Left lung (tissue), 10 donors: Measurements from ENCODE around the gene CILP2. TPM values are rescaled to one million over a fixed set of nuclear protein-coding genes. Genes with fewer than 3 reads are reported as not detected.

Experiments
- ATAC-seq: fragments of 200-7000 bp; cut with Tn5 transposase; one replicate; pipeline ENCODE4 v1.9.1; 2020; ENCODE audit warnings: moderate library complexity
- DNase-seq, 4 donors: peaks; one replicate each; pipeline ENCODE4 v3.0.0-alpha.2; 2013 to 2020
- H3K27ac ChIP-seq, 2 donors: fragments of 200-600 bp; sonication (generic) in 1 of 2; one replicate each; pipeline versions ENCODE4 v1.5.0 to v1.8.0; 2020 to 2021
- H3K27me3 ChIP-seq, 2 donors: fragments of 200-600 bp; sonication (generic) in 1 of 2; one replicate each; pipeline versions ENCODE4 v1.5.0 to v1.8.0; 2020 to 2021
- H3K36me3 ChIP-seq, 2 donors: fragments of 200-600 bp; sonication (generic) in 1 of 2; one replicate each; pipeline versions ENCODE4 v1.5.0 to v1.8.0; 2020 to 2021
- H3K4me1 ChIP-seq, 2 donors: fragments of 200-600 bp; one replicate each; pipeline ENCODE4 v1.8.0; 2021
- H3K4me3 ChIP-seq, 2 donors: fragments of 200-600 bp; sonication (generic) in 1 of 2; one replicate each; pipeline versions ENCODE4 v1.5.0 to v1.8.0; 2020 to 2021; ENCODE audit warnings: mild to moderate bottlenecking in 1 of 2
- H3K9me3 ChIP-seq, 2 donors: fragments of 200-600 bp; sonication (generic) in 1 of 2; one replicate each; pipeline versions ENCODE4 v1.5.0 to v1.8.0; 2020 to 2021
- intact Hi-C, 2 donors: fragments of 100-400 bp; cut with DNase I; formaldehyde crosslinking; loops; one replicate each; pipeline versions ENCODE4 v1.11.2 to v1.14.2; 2022
- polyA plus RNA-seq, 6 donors: library from polyadenylated mRNA; unstranded; fragments of 120-200 nt; gene quantifications; one replicate each; pipeline ENCODE4 v1.2.1, GENCODE V29; 2013; ENCODE audit not compliant: insufficient read length in 6 of 6
- total RNA-seq, 2 donors: library from RNA; stranded (reverse); fragmentation: NEBNext Ultra II Directional; extraction: Animal tissue kit (Norgen Biotek cat#: 25700); gene quantifications; one replicate each; pipeline ENCODE4 v1.2.1, GENCODE V29; 2021
- TF ChIP-seq, protein P1 (sequence below), 2 donors: fragments of 200-600 bp; sonication (generic) in 1 of 2; IDR thresholded peaks; one replicate each; pipeline versions ENCODE4 v1.5.0 to v1.8.0; 2021; ENCODE audit warnings: antibody characterized with exemption in 2 of 2
- donor health status: DM: no; HTN: yes; CAD: no.
- donor health status: DM: no; HTN: no; CAD: no.

Gene CILP2
- total and polyA plus RNA-seq, 8 donors, result 0.14 to 17.8 (median 0.25) TPM

DNA sequence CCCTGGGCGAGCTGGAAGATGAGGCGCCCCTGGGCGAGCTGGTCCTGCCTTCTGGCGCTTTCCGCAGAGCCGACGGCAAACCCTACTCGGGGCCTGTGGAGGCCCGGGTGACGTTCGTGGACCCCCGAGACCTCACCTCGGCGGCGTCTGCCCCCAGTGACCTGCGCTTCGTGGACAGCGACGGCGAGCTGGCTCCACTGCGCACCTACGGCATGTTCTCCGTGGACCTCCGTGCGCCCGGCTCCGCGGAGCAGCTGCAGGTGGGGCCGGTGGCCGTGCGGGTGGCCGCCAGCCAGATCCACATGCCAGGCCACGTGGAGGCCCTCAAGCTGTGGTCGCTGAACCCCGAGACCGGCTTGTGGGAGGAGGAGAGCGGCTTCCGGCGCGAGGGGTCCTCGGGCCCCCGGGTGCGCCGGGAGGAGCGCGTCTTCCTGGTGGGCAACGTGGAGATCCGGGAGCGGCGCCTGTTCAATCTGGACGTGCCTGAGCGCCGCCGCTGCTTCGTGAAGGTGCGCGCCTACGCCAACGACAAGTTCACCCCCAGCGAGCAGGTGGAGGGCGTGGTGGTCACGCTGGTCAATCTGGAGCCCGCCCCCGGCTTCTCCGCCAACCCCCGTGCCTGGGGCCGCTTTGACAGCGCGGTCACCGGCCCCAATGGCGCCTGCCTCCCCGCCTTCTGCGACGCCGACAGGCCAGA is 6.3 kb downstream of the CILP2 start:
- TF ChIP-seq, protein P1, sequence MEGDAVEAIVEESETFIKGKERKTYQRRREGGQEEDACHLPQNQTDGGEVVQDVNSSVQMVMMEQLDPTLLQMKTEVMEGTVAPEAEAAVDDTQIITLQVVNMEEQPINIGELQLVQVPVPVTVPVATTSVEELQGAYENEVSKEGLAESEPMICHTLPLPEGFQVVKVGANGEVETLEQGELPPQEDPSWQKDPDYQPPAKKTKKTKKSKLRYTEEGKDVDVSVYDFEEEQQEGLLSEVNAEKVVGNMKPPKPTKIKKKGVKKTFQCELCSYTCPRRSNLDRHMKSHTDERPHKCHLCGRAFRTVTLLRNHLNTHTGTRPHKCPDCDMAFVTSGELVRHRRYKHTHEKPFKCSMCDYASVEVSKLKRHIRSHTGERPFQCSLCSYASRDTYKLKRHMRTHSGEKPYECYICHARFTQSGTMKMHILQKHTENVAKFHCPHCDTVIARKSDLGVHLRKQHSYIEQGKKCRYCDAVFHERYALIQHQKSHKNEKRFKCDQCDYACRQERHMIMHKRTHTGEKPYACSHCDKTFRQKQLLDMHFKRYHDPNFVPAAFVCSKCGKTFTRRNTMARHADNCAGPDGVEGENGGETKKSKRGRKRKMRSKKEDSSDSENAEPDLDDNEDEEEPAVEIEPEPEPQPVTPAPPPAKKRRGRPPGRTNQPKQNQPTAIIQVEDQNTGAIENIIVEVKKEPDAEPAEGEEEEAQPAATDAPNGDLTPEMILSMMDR (IDR thresholded peaks at IDR 0.05), result no peak
- DNase-seq, result no peak
- Histone ChIP-seq H3K4me1 (peaks cover 7 to 26% of the 10 kb centered on the region in 2 donors), H3K36me3 (no peaks in the 10 kb centered on the region), H3K27me3 (peaks cover 19 to 94% of the 10 kb centered on the region in 2 donors), H3K27ac (no peak overlapping the region), H3K9me3 (no peaks in the 10 kb centered on the region), H3K4me3 (no peak overlapping the region)
- no peak for ATAC-seq
- intact Hi-C loops, result no loop called here

DNA sequence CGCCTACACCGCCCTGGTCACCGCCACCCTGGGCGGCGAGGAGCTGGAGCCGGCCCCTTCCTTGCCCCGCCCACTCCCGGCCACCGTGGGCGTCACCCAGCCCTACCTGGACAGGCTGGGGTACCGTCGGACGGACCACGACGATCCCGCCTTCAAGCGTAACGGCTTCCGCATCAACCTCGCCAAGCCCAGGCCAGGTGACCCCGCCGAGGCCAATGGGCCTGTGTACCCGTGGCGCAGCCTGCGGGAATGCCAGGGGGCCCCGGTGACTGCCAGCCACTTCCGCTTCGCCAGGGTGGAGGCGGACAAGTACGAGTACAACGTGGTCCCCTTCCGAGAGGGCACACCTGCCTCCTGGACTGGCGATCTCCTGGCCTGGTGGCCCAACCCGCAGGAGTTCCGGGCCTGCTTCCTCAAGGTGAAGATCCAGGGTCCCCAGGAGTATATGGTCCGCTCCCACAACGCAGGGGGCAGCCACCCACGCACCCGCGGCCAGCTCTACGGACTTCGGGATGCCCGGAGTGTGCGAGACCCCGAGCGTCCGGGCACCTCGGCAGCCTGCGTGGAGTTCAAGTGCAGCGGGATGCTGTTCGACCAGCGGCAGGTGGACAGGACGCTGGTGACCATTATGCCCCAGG is 7.0 kb downstream of the CILP2 start:
- Histone ChIP-seq H3K4me1 (peaks cover 7 to 23% of the 10 kb centered on the region in 2 donors), H3K27ac (no peak overlapping the region), H3K9me3 (no peaks in the 10 kb centered on the region), H3K27me3 (peaks cover 15 to 94% of the 10 kb centered on the region in 2 donors), H3K4me3 (no peak overlapping the region), H3K36me3 (no peaks in the 10 kb centered on the region)
- no peak for DNase-seq
- TF ChIP-seq, protein P1 (IDR thresholded peaks at IDR 0.05), result no peak
- no peak for ATAC-seq
- intact Hi-C loops, result no loop called here

DNA sequence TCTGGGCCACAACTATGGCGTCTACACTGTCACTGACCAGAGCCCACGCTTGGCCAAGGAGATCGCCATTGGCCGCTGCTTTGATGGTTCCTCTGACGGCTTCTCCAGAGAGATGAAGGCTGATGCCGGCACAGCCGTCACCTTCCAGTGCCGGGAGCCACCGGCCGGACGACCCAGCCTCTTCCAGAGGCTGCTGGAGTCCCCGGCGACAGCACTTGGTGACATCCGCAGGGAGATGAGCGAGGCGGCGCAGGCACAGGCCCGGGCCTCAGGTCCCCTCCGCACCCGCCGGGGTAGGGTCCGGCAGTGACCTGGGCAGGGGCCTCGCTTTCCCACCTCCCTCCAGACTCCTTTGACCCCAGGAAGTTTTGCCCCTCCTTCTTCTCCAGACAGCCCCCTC is 7.6 kb downstream of the CILP2 start:
- DNase-seq, result no peak
- no peak for ATAC-seq
- H3K27ac ChIP-seq, result no peak overlapping the region
- H3K4me1 ChIP-seq, result peaks cover 3 to 17% of the 10 kb centered on the region in 2 donors
- intact Hi-C loops, result no loop called here
- H3K9me3 ChIP-seq, result no peaks in the 10 kb centered on the region
- no peaks in the 10 kb centered on the region for H3K36me3 ChIP-seq
- H3K27me3 ChIP-seq, result peaks cover 8 to 94% of the 10 kb centered on the region in 2 donors
- TF ChIP-seq, protein P1 (IDR thresholded peaks at IDR 0.05), result no peak
- no peak overlapping the region for H3K4me3 ChIP-seq

DNA sequence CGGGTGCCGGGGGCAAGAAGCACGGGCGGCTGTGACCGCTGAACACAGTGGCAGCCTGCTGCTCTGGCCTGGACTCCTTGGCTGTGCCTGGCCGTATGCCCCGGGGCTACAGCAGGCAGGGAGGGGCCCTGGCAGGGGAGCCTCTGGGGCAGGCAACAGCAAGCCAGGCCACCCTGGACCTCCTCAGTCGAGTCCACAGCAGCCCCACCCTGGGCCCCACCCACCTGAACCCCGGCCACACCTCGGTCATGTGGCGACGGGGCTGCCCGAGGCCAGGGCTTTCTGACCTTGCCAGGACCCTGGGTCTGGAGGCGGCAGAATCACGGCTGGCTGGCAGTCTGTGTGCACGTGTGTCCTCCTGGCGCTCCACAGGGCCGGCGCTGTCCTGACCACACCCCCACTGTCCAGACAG is 8.7 kb downstream of the CILP2 start:
- Histone ChIP-seq H3K36me3 (no peaks in the 10 kb centered on the region), H3K9me3 (peaks cover 0 to 2% of the 10 kb centered on the region in 2 donors), H3K4me3 (no peak overlapping the region), H3K27ac (no peak overlapping the region), H3K4me1 (peaks cover 0 to 6% of the 10 kb centered on the region in 2 donors), H3K27me3 (peaks cover under 1 to 86% of the 10 kb centered on the region in 2 donors)
- ATAC-seq (no peak), DNase-seq (no peak)
- intact Hi-C loops, result no loop called here
- TF ChIP-seq, protein P1 (IDR thresholded peaks at IDR 0.05), result no peak

DNA sequence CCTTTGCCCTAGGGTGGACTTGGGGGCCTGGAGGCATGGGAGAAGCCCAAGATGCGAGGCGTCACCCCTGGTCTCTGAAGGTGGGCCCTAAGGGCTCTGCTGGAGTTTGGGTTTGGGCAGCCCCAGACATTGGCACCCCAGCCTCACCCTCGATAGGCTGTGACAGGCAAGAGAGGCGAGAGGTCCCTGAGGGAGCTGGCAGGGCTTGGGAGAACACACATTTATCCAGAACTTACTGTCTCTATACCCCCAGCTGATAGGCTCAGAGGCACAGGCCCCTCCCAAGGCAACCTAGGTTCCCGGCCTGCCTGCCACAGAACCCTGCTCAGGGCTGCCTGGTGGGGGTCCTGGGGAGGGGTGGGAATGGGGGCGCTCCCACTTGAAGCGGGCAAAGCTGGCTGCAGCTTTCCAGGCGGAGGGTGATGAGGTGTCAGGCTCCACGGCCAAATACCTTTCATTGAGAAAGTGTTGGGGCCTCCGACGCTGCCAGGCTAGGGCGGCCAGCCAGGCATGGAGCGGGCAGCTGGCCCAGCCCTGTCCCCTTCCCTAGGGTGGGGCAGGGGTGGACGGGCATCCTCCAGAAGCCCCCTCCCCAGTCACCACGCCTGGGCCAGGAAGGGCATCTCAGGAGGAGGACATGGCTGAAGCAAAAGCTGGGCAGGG is 9.7 kb downstream of the CILP2 start:
- H3K27ac ChIP-seq, result no peak overlapping the region
- ATAC-seq, result no peak

More for the DNA sequence above, 9.7 kb downstream of the CILP2 start:
- no peaks in the 10 kb centered on the region for H3K36me3 ChIP-seq
- no peaks in the 10 kb centered on the region for H3K4me1 ChIP-seq
- intact Hi-C loops, result no loop called here
- no peak for DNase-seq
- TF ChIP-seq, protein P1 (IDR thresholded peaks at IDR 0.05), result no peak
- peaks cover 0 to 2% of the 10 kb centered on the region in 2 donors for H3K9me3 ChIP-seq
- peaks cover 0 to 76% of the 10 kb centered on the region in 2 donors for H3K27me3 ChIP-seq
- H3K4me3 ChIP-seq, result no peak overlapping the region
